HUDEP-2 (cell line): ENCODE measurements around the gene LAPTM5.
"Not testable (repeated sequence)": the region's sequence is repeated elsewhere in the genome, so short reads cannot be mapped to it uniquely, and the experiment has no call there.

Experiments
- DNase-seq, 76 experiments: peaks; one replicate each; lab custom pipeline; 2025; ENCODE audit not compliant: unreplicated experiment in 76 of 76; lab: John Stamatoyannopoulos, UW

LAPTM5 gene

GRCh38 chr1:30774550-30775432 lies 17.2 kb upstream of the LAPTM5 start:
- peak in 1 of 76 experiments; percentile 31 for DNase-seq

- DNase-seq = no peak
Measured at GRCh38 chr1:30773722-30774358, 16.3 kb upstream of the LAPTM5 start.

- no peak for DNase-seq
Measured at GRCh38 chr1:30771005-30771404, 13.4 kb upstream of the LAPTM5 start.

- no peak for DNase-seq
Measured at GRCh38 chr1:30770150-30770549, 12.6 kb upstream of the LAPTM5 start.

- DNase-seq = peak in 75 of 76 experiments; percentile 55 to 99 (median 95)
Measured at GRCh38 chr1:30768830-30769718, 11.5 kb upstream of the LAPTM5 start.

- DNase-seq = peak in 12 of 76 experiments; percentile 12 to 65 (median 37)
Measured at GRCh38 chr1:30768159-30768829, 10.7 kb upstream of the LAPTM5 start.

- DNase-seq = not testable (repeated sequence)
Measured at GRCh38 chr1:30766948-30767347, 9.4 kb upstream of the LAPTM5 start.

- DNase-seq = peak in 30 of 76 experiments; percentile 14 to 62 (median 34)
Measured at GRCh38 chr1:30765556-30766434, 8.2 kb upstream of the LAPTM5 start.

GRCh38 chr1:30764939-30765555 lies 7.5 kb upstream of the LAPTM5 start:
- DNase-seq = no peak

GRCh38 chr1:30764396-30764795 lies 6.8 kb upstream of the LAPTM5 start:
- DNase-seq = no peak

- no peak for DNase-seq
Measured at GRCh38 chr1:30763651-30764248, 6.2 kb upstream of the LAPTM5 start.

- DNase-seq = no peak
Measured at GRCh38 chr1:30762930-30763650, 5.5 kb upstream of the LAPTM5 start.

GRCh38 chr1:30762152-30762929 lies 4.8 kb upstream of the LAPTM5 start:
- peak in 2 of 76 experiments; percentile 34 to 87 for DNase-seq

- DNase-seq = peak in 16 of 76 experiments; percentile 12 to 91 (median 32)
Measured at GRCh38 chr1:30761381-30762151, 4.0 kb upstream of the LAPTM5 start.

GRCh38 chr1:30760596-30761324 lies 3.2 kb upstream of the LAPTM5 start:
- peak in 11 of 76 experiments; percentile 15 to 43 (median 28) for DNase-seq
